WTC11 (cell line): Measurements from ENCODE around the gene BRMS1. TPM values are rescaled to one million over a fixed set of nuclear protein-coding genes. Genes with fewer than 3 reads are reported as not detected.

Source experiments
- ATAC-seq: fragments of 200-7000 bp; cut with Tn5 transposase; 2 replicates; pipeline ENCODE4 v1.10.0; 2021; ENCODE audit warnings: mild to moderate bottlenecking, moderate library complexity
- CTCF ChIA-PET: fragments of 300-600 bp; sonication (Branson Sonifier 250); formaldehyde crosslinking; loops from one replicate; lab custom pipeline; 2021; ENCODE audit warnings: antibody characterized with exemption; lab: Charles Lee
- POLR2A ChIA-PET: fragments of 350-600 bp; sonication (Branson Sonifier 250); formaldehyde crosslinking; loops from one replicate; lab custom pipeline; 2021; ENCODE audit warnings: antibody characterized with exemption; lab: Charles Lee
- DNase-seq: peaks from one replicate; pipeline ENCODE4 v3.0.0; 2021; ENCODE audit warnings: low spot score
- H3K27ac Mint-ChIP-seq: 2 replicates; pipeline ENCODE4 v1.8.0; 2021; ENCODE audit warnings: mixed read lengths
- H3K27me3 Mint-ChIP-seq: 2 replicates; pipeline ENCODE4 v1.8.0; 2021; ENCODE audit warnings: low read depth, mild to moderate bottlenecking, moderate library complexity, mixed read lengths
- H3K36me3 Mint-ChIP-seq: 2 replicates; pipeline ENCODE4 v1.8.0; 2021; ENCODE audit warnings: mixed read lengths
- H3K4me1 Mint-ChIP-seq: 2 replicates; pipeline ENCODE4 v1.8.0; 2022; ENCODE audit warnings: mixed read lengths
- H3K4me3 Mint-ChIP-seq: 2 replicates; pipeline ENCODE4 v1.8.0; 2021; ENCODE audit warnings: mild to moderate bottlenecking, moderate library complexity, mixed read lengths
- H3K9me3 Mint-ChIP-seq: 2 replicates; pipeline ENCODE4 v1.8.0; 2021; ENCODE audit warnings: mixed read lengths
- ATF1 ChIP-seq: sonication (generic); formaldehyde crosslinking; IDR thresholded peaks from 2 replicates; pipeline ENCODE4 v1.8.1; 2023; ENCODE audit warnings: mild to moderate bottlenecking, moderate library complexity, missing genetic modification reagents
- ATF6 ChIP-seq: sonication (generic); formaldehyde crosslinking; IDR thresholded peaks from 2 replicates; pipeline ENCODE4 v1.8.1; 2023; ENCODE audit warnings: mild to moderate bottlenecking, missing genetic modification reagents
- ERG ChIP-seq: fragments of 250-450 bp; sonication (Bioruptor Pico); IDR thresholded peaks from 2 replicates; pipeline ENCODE4 v1.8.0; 2021; ENCODE audit warnings: mild to moderate bottlenecking
- FOXK1 ChIP-seq: sonication (generic); formaldehyde crosslinking; IDR thresholded peaks from 2 replicates; pipeline ENCODE4 v1.8.0; 2022; ENCODE audit warnings: mild to moderate bottlenecking, moderate library complexity, missing genetic modification reagents
- FOXP4 ChIP-seq: sonication (generic); formaldehyde crosslinking; IDR thresholded peaks from 2 replicates; pipeline ENCODE4 v1.8.0; 2022; ENCODE audit warnings: mild to moderate bottlenecking, missing genetic modification reagents
- GRHL2 ChIP-seq: fragments of 250-450 bp; sonication (Bioruptor Pico); IDR thresholded peaks from 2 replicates; pipeline ENCODE4 v1.8.0; 2022; ENCODE audit warnings: mild to moderate bottlenecking, moderate library complexity; ENCODE audit not compliant: insufficient replicate concordance, severe bottlenecking
- KAT7 ChIP-seq: sonication (generic); formaldehyde crosslinking; IDR thresholded peaks from 2 replicates; pipeline ENCODE4 v1.8.1; 2023; ENCODE audit warnings: missing genetic modification reagents, mild to moderate bottlenecking, borderline replicate concordance
- NFATC4 ChIP-seq: fragments of 250-450 bp; sonication (Bioruptor Pico); IDR thresholded peaks from 2 replicates; pipeline ENCODE4 v1.9.0; 2021; ENCODE audit warnings: mild to moderate bottlenecking
- NFYB ChIP-seq: sonication (generic); formaldehyde crosslinking; conservative IDR thresholded peaks from 2 replicates; pipeline ENCODE4 v1.8.0; 2022; ENCODE audit warnings: low read depth, missing genetic modification reagents
- NR1H2 ChIP-seq: sonication (generic); formaldehyde crosslinking; IDR thresholded peaks from 2 replicates; pipeline ENCODE4 v1.9.0; 2021; ENCODE audit warnings: mild to moderate bottlenecking, moderate library complexity, missing genetic modification reagents
- NR2C2 ChIP-seq: sonication (generic); formaldehyde crosslinking; IDR thresholded peaks from 2 replicates; pipeline ENCODE4 v1.8.0; 2022; ENCODE audit warnings: mild to moderate bottlenecking, missing genetic modification reagents
- SP1 ChIP-seq: sonication (generic); formaldehyde crosslinking; conservative IDR thresholded peaks from 2 replicates; pipeline ENCODE4 v1.8.1; 2022; ENCODE audit warnings: missing genetic modification reagents
- USF2 ChIP-seq: sonication (generic); formaldehyde crosslinking; IDR thresholded peaks from 2 replicates; pipeline ENCODE4 v1.8.1; 2023; ENCODE audit warnings: mild to moderate bottlenecking, missing genetic modification reagents, moderate library complexity
- ZNF219 ChIP-seq: sonication (generic); formaldehyde crosslinking; IDR thresholded peaks from 2 replicates; pipeline ENCODE4 v1.8.0; 2023; ENCODE audit warnings: missing genetic modification reagents, mild to moderate bottlenecking, borderline replicate concordance
- ZNF396 ChIP-seq: fragments of 250-450 bp; sonication (Bioruptor Pico); IDR thresholded peaks from 2 replicates; pipeline ENCODE4 v1.8.0; 2021; ENCODE audit warnings: mild to moderate bottlenecking, moderate library complexity, borderline replicate concordance
- total RNA-seq: library from RNA; stranded (reverse); gene quantifications from 3 replicates; pipeline ENCODE4 v1.2.3, GENCODE V29; 2021
- TF ChIP-seq, protein P1 (sequence below): sonication (generic); formaldehyde crosslinking; IDR thresholded peaks from 2 replicates; pipeline ENCODE4 v1.8.0; 2023; ENCODE audit warnings: mild to moderate bottlenecking, missing genetic modification reagents
- TF ChIP-seq, protein P2 (sequence below): sonication (generic); formaldehyde crosslinking; IDR thresholded peaks from 2 replicates; pipeline ENCODE4 v1.8.1; 2022; ENCODE audit warnings: low read depth, missing genetic modification reagents, borderline replicate concordance

Gene BRMS1
- total RNA-seq, 1 experiment from 2014 or later, result 44.5 TPM

DNA sequence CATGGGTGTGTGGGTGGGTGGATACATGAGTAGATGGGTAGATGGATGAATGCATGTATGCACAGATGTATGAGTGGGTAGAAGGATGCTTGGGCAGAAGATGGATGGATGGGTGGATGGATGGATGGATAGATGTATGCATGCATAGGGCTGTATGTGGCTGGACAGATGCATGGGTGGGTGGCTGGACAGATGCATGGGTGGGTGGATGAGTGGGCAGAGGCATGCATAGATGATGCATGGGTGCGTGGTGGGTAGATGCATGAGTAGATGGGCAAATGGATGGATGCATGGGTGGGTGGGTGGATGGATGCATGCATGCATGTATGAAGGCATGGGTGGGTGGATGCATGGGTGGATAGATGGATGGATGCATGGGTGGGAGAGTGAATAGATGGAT, 21.2 kb downstream of the BRMS1 start (continued):
- TF ChIP-seq USF2 (no peak), GRHL2 (CRISPR knock-in tag) (no peak), ERG (CRISPR knock-in tag) (no peak), ZNF219 (CRISPR knock-in tag) (no peak), SP1 (CRISPR knock-in tag) (no peak), ZNF396 (CRISPR knock-in tag) (no peak)
- TF ChIP-seq, protein P1, sequence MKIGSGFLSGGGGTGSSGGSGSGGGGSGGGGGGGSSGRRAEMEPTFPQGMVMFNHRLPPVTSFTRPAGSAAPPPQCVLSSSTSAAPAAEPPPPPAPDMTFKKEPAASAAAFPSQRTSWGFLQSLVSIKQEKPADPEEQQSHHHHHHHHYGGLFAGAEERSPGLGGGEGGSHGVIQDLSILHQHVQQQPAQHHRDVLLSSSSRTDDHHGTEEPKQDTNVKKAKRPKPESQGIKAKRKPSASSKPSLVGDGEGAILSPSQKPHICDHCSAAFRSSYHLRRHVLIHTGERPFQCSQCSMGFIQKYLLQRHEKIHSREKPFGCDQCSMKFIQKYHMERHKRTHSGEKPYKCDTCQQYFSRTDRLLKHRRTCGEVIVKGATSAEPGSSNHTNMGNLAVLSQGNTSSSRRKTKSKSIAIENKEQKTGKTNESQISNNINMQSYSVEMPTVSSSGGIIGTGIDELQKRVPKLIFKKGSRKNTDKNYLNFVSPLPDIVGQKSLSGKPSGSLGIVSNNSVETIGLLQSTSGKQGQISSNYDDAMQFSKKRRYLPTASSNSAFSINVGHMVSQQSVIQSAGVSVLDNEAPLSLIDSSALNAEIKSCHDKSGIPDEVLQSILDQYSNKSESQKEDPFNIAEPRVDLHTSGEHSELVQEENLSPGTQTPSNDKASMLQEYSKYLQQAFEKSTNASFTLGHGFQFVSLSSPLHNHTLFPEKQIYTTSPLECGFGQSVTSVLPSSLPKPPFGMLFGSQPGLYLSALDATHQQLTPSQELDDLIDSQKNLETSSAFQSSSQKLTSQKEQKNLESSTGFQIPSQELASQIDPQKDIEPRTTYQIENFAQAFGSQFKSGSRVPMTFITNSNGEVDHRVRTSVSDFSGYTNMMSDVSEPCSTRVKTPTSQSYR (CRISPR knock-in tag), result no peak

DNA sequence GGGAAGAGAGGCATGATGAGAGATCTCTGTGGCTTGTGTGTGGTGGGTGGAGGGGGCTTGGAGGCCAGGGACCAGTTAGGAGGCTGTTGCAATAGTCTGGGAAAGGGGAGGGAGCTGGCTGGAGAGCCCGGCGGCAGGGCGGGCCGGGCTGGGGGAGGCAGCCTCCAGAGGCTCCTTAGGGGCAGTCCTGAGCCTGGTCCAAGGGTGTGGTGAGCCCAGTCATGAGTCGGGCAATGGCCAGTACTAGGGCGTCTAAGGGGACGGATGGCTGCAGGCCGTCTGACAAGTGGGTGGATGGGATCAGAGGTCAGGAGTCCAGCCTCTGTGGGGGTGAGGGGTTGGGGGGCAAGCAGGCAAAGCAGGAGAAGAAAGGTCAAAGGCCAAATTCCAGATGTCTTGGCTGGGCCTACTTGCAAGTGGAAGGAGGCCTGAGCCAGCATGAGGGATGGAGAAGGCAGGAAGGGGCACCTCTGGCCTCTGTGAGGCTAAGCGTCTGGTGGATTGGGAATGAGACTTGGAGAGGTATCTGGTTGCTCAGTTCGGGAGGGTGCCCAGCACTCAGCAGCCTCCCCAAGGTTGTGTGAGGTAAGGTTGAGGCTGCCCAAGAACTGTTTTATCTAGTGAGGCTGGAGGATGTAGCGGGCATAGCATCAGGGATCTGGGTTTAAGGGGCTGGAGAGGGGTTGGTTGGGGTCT, 22.0 kb downstream of the BRMS1 start:
- H3K27ac Mint-ChIP-seq, result no peak overlapping the region
- peaks cover 24% of the 10 kb centered on the region for H3K27me3 Mint-ChIP-seq
- H3K9me3 Mint-ChIP-seq, result peaks cover 26% of the 10 kb centered on the region
- DNase-seq, result no peak
- H3K36me3 Mint-ChIP-seq, result peaks cover 20% of the 10 kb centered on the region
- POLR2A ChIA-PET, result interaction anchor here (1.6 kb wide), 1 partner anchor 10 kb away, joined by 14 read pairs; no protein-coding TSS in a partner anchor
- no peak for TF ChIP-seq NR2C2 (CRISPR knock-in tag)
- TF ChIP-seq FOXK1 (CRISPR knock-in tag), result no peak
- no peak for TF ChIP-seq KAT7 (CRISPR knock-in tag)
- TF ChIP-seq NR1H2 (CRISPR knock-in tag), result no peak
- TF ChIP-seq NFYB (CRISPR knock-in tag), result no peak
- TF ChIP-seq ATF6, result no peak
- TF ChIP-seq NFATC4 (CRISPR knock-in tag), result no peak
- TF ChIP-seq ATF1 (CRISPR knock-in tag), result no peak
- TF ChIP-seq, protein P2, sequence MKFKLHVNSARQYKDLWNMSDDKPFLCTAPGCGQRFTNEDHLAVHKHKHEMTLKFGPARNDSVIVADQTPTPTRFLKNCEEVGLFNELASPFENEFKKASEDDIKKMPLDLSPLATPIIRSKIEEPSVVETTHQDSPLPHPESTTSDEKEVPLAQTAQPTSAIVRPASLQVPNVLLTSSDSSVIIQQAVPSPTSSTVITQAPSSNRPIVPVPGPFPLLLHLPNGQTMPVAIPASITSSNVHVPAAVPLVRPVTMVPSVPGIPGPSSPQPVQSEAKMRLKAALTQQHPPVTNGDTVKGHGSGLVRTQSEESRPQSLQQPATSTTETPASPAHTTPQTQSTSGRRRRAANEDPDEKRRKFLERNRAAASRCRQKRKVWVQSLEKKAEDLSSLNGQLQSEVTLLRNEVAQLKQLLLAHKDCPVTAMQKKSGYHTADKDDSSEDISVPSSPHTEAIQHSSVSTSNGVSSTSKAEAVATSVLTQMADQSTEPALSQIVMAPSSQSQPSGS (CRISPR knock-in tag), result no peak
- TF ChIP-seq ZNF396 (CRISPR knock-in tag), result no peak
- no peak for TF ChIP-seq FOXP4
- ATAC-seq, result no peak
- H3K4me1 Mint-ChIP-seq, result peaks cover 23% of the 10 kb centered on the region
- CTCF ChIA-PET, result interaction anchor here (0.6 to 2.0 kb wide), 6 partner anchors 10 to 77 kb away, joined by 3 to 51 read pairs (median 5); partner anchors contain the start of genes RAB1B and RIN1
- H3K4me3 Mint-ChIP-seq, result no peak overlapping the region
